ENCODE results near the gene TMX4. TPM values are rescaled to one million over a fixed set of nuclear protein-coding genes. Genes with fewer than 3 reads are reported as not detected.

Gene TMX4
- total RNA-seq, 1 donor, result 21.3 TPM

DNA sequence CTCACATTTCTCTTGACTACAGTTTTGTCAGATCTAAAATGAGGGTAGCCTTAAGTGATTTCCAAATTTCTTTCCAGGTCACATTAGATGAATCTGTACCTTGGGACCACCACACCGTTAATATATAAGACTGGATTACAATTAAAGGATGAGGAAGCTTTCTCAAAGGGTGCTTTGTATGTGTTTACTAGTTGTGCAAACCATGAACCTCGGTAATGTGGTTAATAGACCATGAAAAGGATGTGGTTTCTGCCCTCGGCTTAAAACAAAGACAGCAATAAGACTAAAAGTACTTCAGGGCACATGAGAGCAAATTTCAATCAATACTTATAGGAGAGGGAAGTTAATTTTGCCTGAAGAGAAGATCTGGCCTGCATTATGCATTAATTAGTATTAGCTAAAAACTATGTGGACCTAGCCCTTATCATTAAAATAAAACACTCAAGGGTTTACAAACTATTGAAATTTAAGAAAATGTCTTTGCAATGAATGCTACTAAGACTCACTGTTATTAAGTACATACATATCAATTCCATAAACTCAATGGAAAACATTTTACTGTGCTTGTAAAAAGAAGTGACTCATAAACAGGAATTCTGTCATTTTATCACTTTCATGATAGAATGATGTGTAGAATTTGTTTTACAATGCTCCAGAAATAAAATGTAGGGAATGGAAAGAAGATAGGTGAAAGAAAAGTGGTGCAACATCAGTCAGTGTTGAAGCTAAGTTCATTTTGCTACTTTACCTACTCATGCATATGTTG is 936 bp upstream of the TMX4 start:
- DNase-seq (ENCODE audit: low read depth in 2 of 3, low spot score in 2 of 3), result peak; percentile 26 to 63 (median 48)

DNA sequence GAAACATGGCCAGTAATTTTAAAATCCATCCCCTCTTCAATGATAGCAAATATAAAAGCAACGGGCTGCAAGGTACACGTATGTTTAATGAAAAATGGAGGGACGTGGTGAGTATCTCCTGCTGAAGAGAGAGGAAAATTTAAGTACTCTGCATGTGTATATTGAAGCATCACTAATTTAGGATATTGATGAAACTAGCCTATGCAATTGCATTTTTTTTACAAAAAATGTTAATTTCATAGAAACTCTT is 362 bp upstream of the TMX4 start:
- DNase-seq (ENCODE audit: low read depth in 2 of 3, low spot score in 2 of 3), result no peak

GRCh38 chr20:8018958-8019245 is 659 bp downstream of the TMX4 start:
- peak; percentile 58 to 81 (median 75) for DNase-seq (ENCODE audit: low read depth in 2 of 3, low spot score in 2 of 3)

- no peak for DNase-seq (ENCODE audit: low read depth in 2 of 3, low spot score in 2 of 3)
Measured at GRCh38 chr20:8012724-8013123, 6.8 kb downstream of the TMX4 start.

DNA sequence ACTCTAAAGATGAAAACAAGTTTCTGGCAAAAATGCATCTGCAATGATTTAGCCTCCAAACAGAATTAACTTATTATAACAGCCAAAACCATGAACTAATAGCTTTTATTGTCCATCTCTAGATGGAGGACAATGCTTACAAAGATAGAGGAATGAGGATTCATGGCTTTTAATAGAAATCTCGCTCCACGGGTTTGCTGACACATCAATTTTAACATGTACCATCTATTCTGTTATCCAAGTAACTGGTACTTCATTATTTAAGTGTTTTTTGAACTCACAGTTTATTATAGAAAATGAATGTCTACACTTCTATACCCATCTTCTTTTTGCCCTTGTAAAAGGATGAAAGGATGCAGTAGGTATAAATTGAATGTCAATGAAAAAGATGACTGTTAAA is 10.8 kb downstream of the TMX4 start:
- DNase-seq (ENCODE audit: low read depth in 2 of 3, low spot score in 2 of 3), result no peak

DNA sequence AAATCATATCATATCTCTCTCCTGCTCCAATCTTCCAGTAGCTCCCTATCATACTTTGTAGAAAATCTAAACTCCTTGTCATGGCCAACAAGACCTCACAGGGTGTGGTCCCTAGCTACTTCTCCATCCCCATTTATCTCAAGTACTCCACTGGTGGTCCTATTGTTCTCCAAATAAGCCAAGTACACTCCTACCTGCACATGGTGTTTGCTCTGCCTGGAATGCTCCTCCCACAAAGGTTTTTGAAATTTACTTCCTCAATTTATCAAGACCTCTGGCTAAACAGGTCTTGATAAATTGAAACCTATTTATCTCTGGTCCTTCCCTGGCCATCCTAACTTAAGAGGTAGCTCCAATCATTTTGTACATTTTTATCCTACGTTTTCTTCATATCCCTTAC is 12.1 kb downstream of the TMX4 start:
- DNase-seq (ENCODE audit: low read depth in 2 of 3, low spot score in 2 of 3), result peak in 1 of 3 donors; percentile 20

DNA sequence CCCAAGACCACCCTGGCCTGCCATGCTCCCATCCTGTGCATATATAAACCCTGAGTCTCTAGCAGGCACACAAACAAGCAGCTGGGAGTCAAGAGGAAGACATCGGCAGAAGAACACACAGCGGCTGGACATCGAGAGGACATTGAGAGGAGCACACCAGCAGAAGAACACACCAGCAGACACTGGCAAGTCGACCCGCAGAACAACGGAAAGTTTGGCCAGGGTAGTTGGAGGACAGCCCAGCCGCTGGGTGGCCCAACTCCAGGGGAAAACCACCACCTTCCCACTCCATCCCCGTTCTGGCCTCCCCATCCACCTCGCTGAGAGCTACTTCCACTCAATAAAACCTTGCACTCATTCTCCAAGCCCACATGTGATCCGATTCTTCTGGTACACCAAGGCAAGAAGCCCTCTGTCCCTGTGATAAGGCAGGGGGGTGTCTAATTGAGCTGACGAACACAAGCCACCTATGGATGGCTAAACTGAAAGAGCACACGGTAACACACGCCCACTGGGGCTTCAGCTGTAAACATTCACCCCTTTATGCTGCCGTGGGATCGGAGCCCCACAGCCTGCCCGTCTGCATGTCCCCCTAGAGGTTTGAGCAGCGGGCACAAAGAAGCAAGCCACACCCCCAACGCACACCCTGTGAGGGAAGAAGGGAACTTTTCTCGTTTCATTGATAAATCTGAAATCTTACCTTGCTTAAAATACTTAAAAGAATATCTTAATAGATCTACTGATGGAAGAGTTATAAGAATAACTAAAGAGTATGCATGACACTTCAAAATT is 13.8 kb downstream of the TMX4 start:
- DNase-seq (ENCODE audit: low read depth in 2 of 3, low spot score in 2 of 3), result no peak

- DNase-seq (ENCODE audit: low read depth in 2 of 3, low spot score in 2 of 3), result no peak
Measured at GRCh38 chr20:8005033-8005432, 14.5 kb downstream of the TMX4 start.

DNA sequence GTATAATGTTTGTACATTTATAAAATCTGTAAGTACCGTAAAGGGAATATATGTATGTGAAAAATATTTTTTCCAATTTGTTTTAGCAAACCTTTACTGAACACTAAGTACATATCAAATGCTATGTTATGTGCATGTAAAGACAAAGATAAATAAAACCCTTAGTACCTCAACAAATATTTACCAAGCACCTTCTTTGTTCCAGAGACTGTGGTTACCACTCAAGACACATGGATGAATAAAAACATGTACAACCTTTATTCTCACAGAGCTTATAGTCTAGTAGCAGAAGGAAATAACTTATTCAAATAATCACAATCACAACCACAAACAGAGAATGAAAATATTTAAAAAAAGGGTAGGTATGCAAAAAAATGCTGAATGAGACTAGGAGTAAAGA is 17.5 kb downstream of the TMX4 start:
- no peak for DNase-seq (ENCODE audit: low read depth in 2 of 3, low spot score in 2 of 3)

GRCh38 chr20:8000796-8001195 is 18.8 kb downstream of the TMX4 start:
- DNase-seq (ENCODE audit: low read depth in 2 of 3, low spot score in 2 of 3), result no peak

- DNase-seq (ENCODE audit: low read depth in 2 of 3, low spot score in 2 of 3), result no peak
Measured at GRCh38 chr20:7996898-7997297, 22.7 kb downstream of the TMX4 start.

- DNase-seq (ENCODE audit: low read depth in 2 of 3, low spot score in 2 of 3), result no peak
Measured at GRCh38 chr20:7994809-7995208, 24.8 kb downstream of the TMX4 start.

- DNase-seq (ENCODE audit: low read depth in 2 of 3, low spot score in 2 of 3), result no peak
Measured at GRCh38 chr20:7993703-7994102, 25.9 kb downstream of the TMX4 start.

GRCh38 chr20:7993238-7993637 is 26.3 kb downstream of the TMX4 start:
- no peak for DNase-seq (ENCODE audit: low read depth in 2 of 3, low spot score in 2 of 3)

DNA sequence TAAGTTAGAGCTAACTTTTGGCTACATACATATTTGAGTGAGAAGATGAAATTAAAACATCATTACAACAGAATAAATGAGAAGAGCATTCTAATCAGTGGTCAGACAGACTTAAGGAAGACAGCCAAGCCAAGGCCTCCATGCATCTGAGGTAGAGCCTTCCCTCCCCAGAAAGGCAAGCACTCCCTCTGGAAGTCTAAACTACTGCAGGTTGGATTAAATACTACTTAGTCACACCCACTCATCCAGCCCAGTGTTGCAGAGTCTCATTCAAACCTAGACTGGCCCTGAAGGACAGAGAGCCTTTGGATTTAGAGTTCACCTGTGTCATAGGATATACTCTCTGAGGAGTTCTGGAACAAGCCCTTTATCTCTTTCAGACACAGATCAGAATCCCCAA is 29.2 kb downstream of the TMX4 start:
- DNase-seq (ENCODE audit: low read depth in 2 of 3, low spot score in 2 of 3), result no peak

DNA sequence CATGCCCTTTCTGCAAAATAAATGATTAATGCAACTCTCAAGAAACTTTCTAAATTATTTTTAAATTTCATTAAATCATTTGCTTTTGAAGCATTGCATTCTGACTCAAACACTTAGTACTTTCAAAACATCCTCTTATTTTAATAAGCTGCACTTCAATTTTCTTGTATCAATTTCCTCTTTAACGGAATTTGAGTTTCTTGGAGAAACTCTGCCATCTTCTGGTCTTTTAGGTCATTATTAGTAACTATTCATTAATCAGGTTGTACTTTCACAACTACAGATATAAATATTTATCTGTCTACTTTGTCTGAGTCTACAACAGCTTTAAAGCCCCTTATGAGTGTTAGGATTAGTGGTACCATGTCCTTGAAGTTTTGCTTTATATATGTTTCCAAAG is 30.2 kb downstream of the TMX4 start:
- DNase-seq (ENCODE audit: low read depth in 2 of 3, low spot score in 2 of 3), result peak in 1 of 3 donors; percentile 18

DNA sequence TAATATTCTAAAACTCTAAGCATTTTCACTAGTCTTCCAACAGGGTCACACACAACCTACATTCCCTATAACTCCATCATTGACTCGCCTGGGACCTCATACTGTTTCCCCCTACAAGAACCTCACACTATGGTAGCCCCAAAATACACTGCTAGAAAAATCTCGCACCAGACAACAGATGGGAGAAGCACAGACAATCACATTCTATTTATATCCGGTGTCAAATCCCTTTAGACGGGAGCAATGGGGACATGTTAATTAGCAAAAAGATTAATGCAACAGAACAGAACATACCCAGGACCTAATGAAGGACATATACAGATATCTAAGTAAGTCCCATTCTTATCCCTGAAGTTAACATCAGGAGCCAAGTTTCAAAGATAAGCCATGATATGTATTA is 33.6 kb downstream of the TMX4 start:
- DNase-seq (ENCODE audit: low read depth in 2 of 3, low spot score in 2 of 3), result no peak

DNA sequence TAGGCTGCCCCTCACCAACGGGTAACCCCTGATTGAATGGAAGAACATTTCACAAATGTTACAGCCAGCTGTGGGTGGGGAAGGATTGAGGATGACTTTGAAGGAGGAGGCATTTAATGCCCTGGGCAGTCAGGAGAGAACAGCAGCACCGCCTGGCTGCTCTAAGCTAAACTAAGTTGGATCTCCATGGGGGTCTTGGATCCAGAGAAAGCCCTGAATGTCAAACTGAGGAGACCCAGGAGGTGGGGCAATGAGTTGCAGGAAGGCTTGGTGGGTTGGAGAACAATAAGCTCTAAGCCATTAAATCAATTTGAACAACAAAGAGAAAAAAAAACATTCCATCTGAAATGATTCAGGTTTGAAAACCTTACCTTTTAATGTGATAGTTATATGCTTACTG is 35.4 kb downstream of the TMX4 start:
- DNase-seq (ENCODE audit: low read depth in 2 of 3, low spot score in 2 of 3), result no peak

DNA sequence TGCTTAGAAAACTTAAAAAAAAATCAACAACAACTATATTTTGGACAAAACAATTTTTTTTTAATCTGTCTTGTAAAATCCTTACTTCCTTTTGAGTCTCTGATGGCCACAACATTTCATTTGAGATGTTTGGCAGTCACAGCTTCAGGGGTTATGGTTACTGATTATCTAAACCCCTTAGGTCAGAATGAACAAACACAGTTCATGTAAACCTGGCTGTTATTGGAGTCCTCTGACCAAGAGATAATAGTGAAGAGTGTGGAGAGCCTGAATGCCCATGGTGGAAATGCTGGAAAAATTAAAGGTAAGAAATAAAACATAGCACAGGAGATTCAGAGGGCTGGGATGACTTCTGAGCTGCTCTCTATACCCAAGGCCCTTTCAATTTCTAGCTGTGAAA is 38.2 kb downstream of the TMX4 start:
- DNase-seq (ENCODE audit: low read depth in 2 of 3, low spot score in 2 of 3), result no peak

- peak in 2 of 3 donors; percentile 31 to 54 for DNase-seq (ENCODE audit: low read depth in 2 of 3, low spot score in 2 of 3)
Measured at GRCh38 chr20:7980332-7981046, 39.1 kb downstream of the TMX4 start.

- no peak for DNase-seq (ENCODE audit: low read depth in 2 of 3, low spot score in 2 of 3)
Measured at GRCh38 chr20:7977709-7978108, 41.9 kb downstream of the TMX4 start.

- no peak for DNase-seq (ENCODE audit: low read depth in 2 of 3, low spot score in 2 of 3)
Measured at GRCh38 chr20:7975851-7976414, 43.6 kb downstream of the TMX4 start.

All from hematopoietic multipotent progenitor cell (in vitro differentiated cells).